HepG2 (cell line): ENCODE data around the gene PATZ1. TPM values are rescaled to one million over a fixed set of nuclear protein-coding genes. Genes with fewer than 3 reads are reported as not detected.

Source experiments
- ARID3A ChIP-seq: IDR thresholded peaks from 2 replicates; pipeline ENCODE4 v1.6.1; 2012; ENCODE audit warnings: low read depth, low read length, improper control_type of control experiment
- CBX1 ChIP-seq: IDR thresholded peaks from one replicate; pipeline ENCODE4 v1.6.1; 2016; ENCODE audit warnings: antibody characterized with exemption, low read depth
- EHMT2 ChIP-seq: fragments of 200-600 bp; sonication (generic); IDR thresholded peaks from 2 replicates; pipeline ENCODE4 v1.7.0; 2017; ENCODE audit warnings: antibody characterized with exemption, low read depth, low read length, borderline replicate concordance
- HNRNPK ChIP-seq: fragments of 200-400 bp; formaldehyde crosslinking; IDR thresholded peaks from 2 replicates; pipeline ENCODE4 v1.6.1; 2018; ENCODE audit warnings: low read length, low read depth, moderate library complexity, mild to moderate bottlenecking; ENCODE audit not compliant: poor library complexity, severe bottlenecking
- IKZF1 ChIP-seq: fragments of 450-650 bp; IDR thresholded peaks from 2 replicates; pipeline ENCODE4 v1.7.1; 2016
- JARID2 ChIP-seq: sonication (generic); formaldehyde crosslinking; IDR thresholded peaks from 2 replicates; pipeline ENCODE4 v1.8.1; 2023; ENCODE audit warnings: missing genetic modification reagents, inconsistent platforms; ENCODE audit not compliant: insufficient replicate concordance
- KDM2A ChIP-seq: sonication (generic); formaldehyde crosslinking; IDR thresholded peaks from 2 replicates; pipeline ENCODE4 v1.4.0; 2020; ENCODE audit warnings: low read depth, missing genetic modification reagents, borderline replicate concordance
- MATR3 ChIP-seq: sonication (generic); formaldehyde crosslinking; IDR thresholded peaks from 2 replicates; pipeline ENCODE4 v1.4.0; 2020; ENCODE audit warnings: missing genetic modification reagents
- MTF2 ChIP-seq: sonication (generic); formaldehyde crosslinking; IDR thresholded peaks from 2 replicates; pipeline ENCODE4 v1.5.0; 2020; ENCODE audit warnings: missing genetic modification reagents, borderline replicate concordance
- PLRG1 ChIP-seq: fragments of 450-650 bp; conservative IDR thresholded peaks from 2 replicates; pipeline ENCODE4 v1.6.1; 2016
- SMC3 ChIP-seq: IDR thresholded peaks from 2 replicates; pipeline ENCODE4 v1.6.1; 2011; ENCODE audit warnings: low read length, improper control_type of control experiment
- SNAPC5 ChIP-seq: sonication (generic); formaldehyde crosslinking; IDR thresholded peaks from 2 replicates; pipeline ENCODE4 v1.8.1; 2023; ENCODE audit warnings: mild to moderate bottlenecking, missing genetic modification reagents, borderline replicate concordance
- SYNCRIP ChIP-seq: fragments of 200-400 bp; formaldehyde crosslinking; IDR thresholded peaks from 2 replicates; pipeline ENCODE4 v1.6.1; 2018; ENCODE audit warnings: mild to moderate bottlenecking, low read depth, low read length; ENCODE audit not compliant: insufficient read depth
- U2AF2 ChIP-seq: fragments of 200-400 bp; formaldehyde crosslinking; IDR thresholded peaks from 2 replicates; pipeline ENCODE4 v1.6.1; 2017; ENCODE audit warnings: low read depth, mild to moderate bottlenecking, low read length
- ZBTB8A ChIP-seq: sonication (generic); formaldehyde crosslinking; IDR thresholded peaks from 2 replicates; pipeline ENCODE4 v1.4.0; 2020; ENCODE audit warnings: mild to moderate bottlenecking, low read depth, missing genetic modification reagents, borderline replicate concordance
- ZKSCAN5 ChIP-seq: sonication (generic); formaldehyde crosslinking; IDR thresholded peaks from 2 replicates; pipeline ENCODE4 v1.5.1; 2020; ENCODE audit warnings: mild to moderate bottlenecking, missing genetic modification reagents
- ZMYM2 ChIP-seq: sonication (generic); formaldehyde crosslinking; IDR thresholded peaks from 2 replicates; pipeline ENCODE4 v1.8.0; 2022; ENCODE audit warnings: mild to moderate bottlenecking, missing genetic modification reagents
- ZNF101 ChIP-seq: sonication (generic); formaldehyde crosslinking; IDR thresholded peaks from 2 replicates; pipeline ENCODE4 v1.4.0; 2020; ENCODE audit warnings: mild to moderate bottlenecking, low read depth, missing genetic modification reagents, borderline replicate concordance
- ZNF260 ChIP-seq: sonication (generic); formaldehyde crosslinking; IDR thresholded peaks from 2 replicates; pipeline ENCODE4 v1.4.0; 2020; ENCODE audit warnings: missing genetic modification reagents, low read depth, mild to moderate bottlenecking, borderline replicate concordance
- ZNF275 ChIP-seq: sonication (generic); formaldehyde crosslinking; IDR thresholded peaks from 2 replicates; pipeline ENCODE4 v1.8.0; 2022; ENCODE audit warnings: missing genetic modification reagents, mild to moderate bottlenecking, inconsistent platforms, borderline replicate concordance
- ZNF280B ChIP-seq: sonication (generic); formaldehyde crosslinking; IDR thresholded peaks from 2 replicates; pipeline ENCODE4 v1.5.0; 2020; ENCODE audit warnings: missing genetic modification reagents, mild to moderate bottlenecking, borderline replicate concordance
- ZNF441 ChIP-seq: sonication (generic); formaldehyde crosslinking; IDR thresholded peaks from 2 replicates; pipeline ENCODE4 v1.7.0; 2021; ENCODE audit warnings: missing genetic modification reagents, borderline replicate concordance
- ZNF556 ChIP-seq: sonication (generic); formaldehyde crosslinking; IDR thresholded peaks from 2 replicates; pipeline ENCODE4 v1.4.0; 2020; ENCODE audit warnings: mild to moderate bottlenecking, missing genetic modification reagents, borderline replicate concordance
- ZNF558 ChIP-seq: sonication (generic); formaldehyde crosslinking; IDR thresholded peaks from 2 replicates; pipeline ENCODE4 v1.9.0; 2022; ENCODE audit warnings: mild to moderate bottlenecking, missing genetic modification reagents, borderline replicate concordance
- ZNF589 ChIP-seq: sonication (generic); formaldehyde crosslinking; conservative IDR thresholded peaks from 2 replicates; pipeline ENCODE4 v1.8.0; 2022; ENCODE audit warnings: mild to moderate bottlenecking, moderate library complexity, missing genetic modification reagents
- polyA plus RNA-seq, 8 experiments: library from polyadenylated mRNA; depleted of rRNA in 3 of 8; stranded (reverse) in 7 of 8; unstranded in 1 of 8; fragments of >200 nt; fragmentation: Illumina TruSeq in 4 of 8; extraction: Trizol in 4 of 8; gene quantifications; 2 replicates each; pipeline versions ENCODE4 v1.2.1 to v1.2.3, GENCODE V29; 2011 to 2016; ENCODE audit warnings: low read depth in 4 of 8, missing spikeins in 1 of 8, mixed read lengths in 1 of 8; ENCODE audit not compliant: insufficient read depth in 1 of 8
- total RNA-seq, 5 experiments: library from RNA; depleted of rRNA; stranded (reverse); fragments of >200 nt; fragmentation: Illumina TruSeq; extraction: Trizol; gene quantifications; 2 replicates each; pipeline ENCODE4 v1.2.3, GENCODE V29; 2016; ENCODE audit warnings: low read depth in 1 of 5

The PATZ1 gene
- total and polyA plus RNA-seq, 2 of the 13 experiments (the other 11 are each of a cell fraction or from before 2014, with no cell fraction given), result 24.9 to 30.5 TPM

GRCh38 chr22:31350410-31350863 lies 4.3 kb upstream of the PATZ1 start (continued):
- TF ChIP-seq MTF2 (CRISPR knock-in tag) (no peak), EHMT2 (no peak), CBX1 (no peak), ZNF558 (CRISPR knock-in tag) (no peak), ZKSCAN5 (CRISPR knock-in tag) (no peak), ZNF556 (CRISPR knock-in tag) (no peak; the same call in 1 of the 2 replicates), PLRG1 (no peak), ZNF275 (no peak), ZNF260 (CRISPR knock-in tag) (no peak), U2AF2 (no peak), ZNF280B (CRISPR knock-in tag) (no peak), ZBTB8A (CRISPR knock-in tag) (no peak), ZNF441 (no peak), KDM2A (0 out of 2 replicates have a peak, but pooled peaks have one; percentile 16), ARID3A (peak; percentile 49; the same call in 1 of the 2 replicates), SNAPC5 (CRISPR knock-in tag) (no peak), HNRNPK (no peak), ZNF101 (no peak), ZNF589 (CRISPR knock-in tag) (no peak), JARID2 (CRISPR knock-in tag) (no peak), SMC3 (no peak), IKZF1 (no peak), ZMYM2 (CRISPR knock-in tag) (peak; percentile 76; the same call in 1 of the 2 replicates), SYNCRIP (no peak), MATR3 (no peak)
